GM23338 (cell line): ENCODE data around the gene BRPF3. TPM values are rescaled to one million over a fixed set of nuclear protein-coding genes. Genes with fewer than 3 reads are reported as not detected.
A peak's percentile ranks its signal among the peaks of the same experiment; 100 is the strongest.

ENCODE experiments used
- ATAC-seq: fragments of 200-7000 bp; cut with Tn5 transposase; 3 replicates; pipeline ENCODE4 v1.9.1; 2020
- DNase-seq: peaks from one replicate; pipeline ENCODE4 v3.0.0-alpha.2; 2015; ENCODE audit warnings: low spot score
- H2AFZ ChIP-seq: fragments of 200-600 bp; sonication (generic); 2 replicates; pipeline ENCODE4 v1.8.0; 2016; ENCODE audit warnings: antibody characterized with exemption, mild to moderate bottlenecking, moderate library complexity
- H3F3A ChIP-seq: fragments of 200-600 bp; sonication (generic); replicated peaks from 2 replicates; pipeline ENCODE4 v1.8.0; 2017; ENCODE audit warnings: antibody characterized with exemption, mixed run types, low read depth
- H3K27ac ChIP-seq: fragments of 200-600 bp; sonication (generic); 2 replicates; pipeline ENCODE4 v1.6.1; 2016; ENCODE audit warnings: low read depth
- H3K27me3 ChIP-seq: fragments of 200-600 bp; sonication (generic); 2 replicates; pipeline ENCODE4 v1.8.0; 2016; ENCODE audit warnings: mild to moderate bottlenecking, mixed run types, moderate library complexity; ENCODE audit not compliant: insufficient read depth
- H3K36me3 ChIP-seq: fragments of 200-600 bp; sonication (generic); 2 replicates; pipeline ENCODE4 v1.8.0; 2016; ENCODE audit warnings: mild to moderate bottlenecking; ENCODE audit not compliant: insufficient read depth
- H3K4me1 ChIP-seq: fragments of 200-600 bp; sonication (generic); 2 replicates; pipeline ENCODE4 v1.8.0; 2016; ENCODE audit warnings: mild to moderate bottlenecking, moderate library complexity; ENCODE audit not compliant: insufficient read depth
- H3K4me2 ChIP-seq: fragments of 200-600 bp; sonication (generic); 2 replicates; pipeline ENCODE4 v1.7.1; 2017; ENCODE audit warnings: mixed run types
- H3K4me3 ChIP-seq: fragments of 200-600 bp; sonication (generic); 2 replicates; pipeline ENCODE4 v1.6.1; 2016; ENCODE audit warnings: mixed run types
- H3K79me2 ChIP-seq: fragments of 200-600 bp; sonication (generic); replicated peaks from 2 replicates; pipeline ENCODE4 v1.8.0; 2017; ENCODE audit warnings: mild to moderate bottlenecking; ENCODE audit not compliant: insufficient read depth
- H3K9me2 ChIP-seq: fragments of 200-600 bp; sonication (generic); 2 replicates; pipeline ENCODE4 v1.8.0; 2017; ENCODE audit not compliant: insufficient read depth
- H4K20me1 ChIP-seq: fragments of 200-600 bp; sonication (generic); replicated peaks from 2 replicates; pipeline ENCODE4 v1.8.0; 2017; ENCODE audit warnings: mild to moderate bottlenecking; ENCODE audit not compliant: insufficient read depth
- H3K27ac Mint-ChIP-seq: 2 replicates; pipeline ENCODE4 v1.8.0; 2020; ENCODE audit warnings: inconsistent platforms, mild to moderate bottlenecking, moderate library complexity, mixed read lengths
- H3K27me3 Mint-ChIP-seq: 3 replicates; pipeline ENCODE4 v1.8.0; 2022; ENCODE audit warnings: low read depth, mild to moderate bottlenecking, moderate library complexity, mixed read lengths, inconsistent platforms; ENCODE audit not compliant: insufficient read depth, poor library complexity
- H3K36me3 Mint-ChIP-seq: 3 replicates; pipeline ENCODE4 v1.8.0; 2021; ENCODE audit warnings: low read depth, mild to moderate bottlenecking, inconsistent platforms, moderate library complexity, mixed read lengths
- H3K4me1 Mint-ChIP-seq: 3 replicates; pipeline ENCODE4 v1.8.0; 2020; ENCODE audit warnings: mild to moderate bottlenecking, inconsistent platforms, mixed read lengths
- H3K4me3 Mint-ChIP-seq: 3 replicates; pipeline ENCODE4 v1.8.0; 2021; ENCODE audit warnings: moderate library complexity, mild to moderate bottlenecking, inconsistent platforms, mixed read lengths
- H3K9me3 Mint-ChIP-seq: 3 replicates; pipeline ENCODE4 v1.8.0; 2020; ENCODE audit warnings: moderate library complexity, mild to moderate bottlenecking, inconsistent platforms, mixed read lengths
- CREB1 ChIP-seq: fragments of 250-450 bp; sonication (Bioruptor Pico); IDR thresholded peaks from 2 replicates; pipeline ENCODE4 v1.5.0; 2020; ENCODE audit warnings: low read depth, mild to moderate bottlenecking, moderate library complexity
- ETS1 ChIP-seq: IDR thresholded peaks from 2 replicates; pipeline ENCODE4 v1.6.1; 2016; ENCODE audit warnings: antibody characterized with exemption
- EZH2 ChIP-seq: fragments of 200-600 bp; sonication (generic); IDR thresholded peaks from one replicate; pipeline ENCODE4 v1.8.0; 2017; ENCODE audit warnings: antibody characterized with exemption, mild to moderate bottlenecking, low read depth; ENCODE audit not compliant: unreplicated experiment
- EZH2phosphoT487 ChIP-seq: fragments of 200-600 bp; sonication (generic); IDR thresholded peaks from one replicate; pipeline ENCODE4 v1.8.1; 2018; ENCODE audit warnings: antibody characterized with exemption; ENCODE audit not compliant: unreplicated experiment
- JUNB ChIP-seq: IDR thresholded peaks from one replicate; pipeline ENCODE4 v1.6.1; 2016; ENCODE audit warnings: antibody characterized with exemption; ENCODE audit not compliant: unreplicated experiment
- NANOG ChIP-seq: IDR thresholded peaks from 2 replicates; pipeline ENCODE4 v1.6.1; 2016; ENCODE audit warnings: antibody characterized with exemption, borderline replicate concordance
- POLR2AphosphoS5 ChIP-seq: IDR thresholded peaks from 2 replicates; pipeline ENCODE4 v1.6.1; 2016; ENCODE audit warnings: antibody characterized with exemption, low read depth
- STAT1 ChIP-seq: IDR thresholded peaks from one replicate; pipeline ENCODE4 v1.6.1; 2016; ENCODE audit warnings: antibody characterized with exemption; ENCODE audit not compliant: unreplicated experiment
- ZNF114 ChIP-seq: fragments of 250-450 bp; sonication (Bioruptor Pico); IDR thresholded peaks from 2 replicates; pipeline ENCODE4 v1.5.0; 2020; ENCODE audit warnings: mild to moderate bottlenecking, moderate library complexity
- ZNF331 ChIP-seq: fragments of 250-450 bp; sonication (Bioruptor Pico); IDR thresholded peaks from 2 replicates; pipeline ENCODE4 v1.5.0; 2020; ENCODE audit warnings: low read depth, mild to moderate bottlenecking, moderate library complexity
- polyA plus RNA-seq: library from polyadenylated mRNA; unstranded; fragments of >200 nt; fragmentation: Nextera tagmentation; extraction: Ambion mirVana; gene quantifications from 2 replicates; pipeline ENCODE4 v1.2.1, GENCODE V29; 2016
- total RNA-seq: library from RNA; depleted of rRNA; stranded (reverse); fragments of >200 nt; shearing (Covaris generic); gene quantifications from 2 replicates; pipeline ENCODE4 v1.2.3, GENCODE V29; 2014
- TF ChIP-seq, protein P1 (sequence below), 2 experiments: fragments of 200-600 bp in 1 of 2; sonication (generic) in 1 of 2; conservative IDR thresholded peaks; 2 replicates each; pipeline versions ENCODE4 v1.5.1 to v1.6.1; 2016 to 2017; ENCODE audit warnings: antibody characterized with exemption in 2 of 2, low read depth in 2 of 2, mild to moderate bottlenecking in 2 of 2, moderate library complexity in 1 of 2
- TF ChIP-seq, protein P2 (sequence below): IDR thresholded peaks from one replicate; pipeline ENCODE4 v1.6.1; 2018; ENCODE audit warnings: antibody characterized with exemption; ENCODE audit not compliant: unreplicated experiment
- TF ChIP-seq, protein P3 (sequence below): fragments of 250-450 bp; sonication (Bioruptor Pico); IDR thresholded peaks from 2 replicates; pipeline ENCODE4 v1.5.0; 2020; ENCODE audit warnings: mild to moderate bottlenecking, moderate library complexity

The BRPF3 gene
- total and polyA plus RNA-seq, 2 experiments from 2014 or later = 11.8 to 33.2 TPM

- TF ChIP-seq JUNB (no peak), ZNF114 (no peak), POLR2AphosphoS5 (no peak), EZH2 (no peak), CREB1 (CRISPR knock-in tag) (no peak), ETS1 (no peak), EZH2phosphoT487 (no peak), NANOG (no peak), STAT1 (no peak), ZNF331 (no peak)
- TF ChIP-seq, protein P1, sequence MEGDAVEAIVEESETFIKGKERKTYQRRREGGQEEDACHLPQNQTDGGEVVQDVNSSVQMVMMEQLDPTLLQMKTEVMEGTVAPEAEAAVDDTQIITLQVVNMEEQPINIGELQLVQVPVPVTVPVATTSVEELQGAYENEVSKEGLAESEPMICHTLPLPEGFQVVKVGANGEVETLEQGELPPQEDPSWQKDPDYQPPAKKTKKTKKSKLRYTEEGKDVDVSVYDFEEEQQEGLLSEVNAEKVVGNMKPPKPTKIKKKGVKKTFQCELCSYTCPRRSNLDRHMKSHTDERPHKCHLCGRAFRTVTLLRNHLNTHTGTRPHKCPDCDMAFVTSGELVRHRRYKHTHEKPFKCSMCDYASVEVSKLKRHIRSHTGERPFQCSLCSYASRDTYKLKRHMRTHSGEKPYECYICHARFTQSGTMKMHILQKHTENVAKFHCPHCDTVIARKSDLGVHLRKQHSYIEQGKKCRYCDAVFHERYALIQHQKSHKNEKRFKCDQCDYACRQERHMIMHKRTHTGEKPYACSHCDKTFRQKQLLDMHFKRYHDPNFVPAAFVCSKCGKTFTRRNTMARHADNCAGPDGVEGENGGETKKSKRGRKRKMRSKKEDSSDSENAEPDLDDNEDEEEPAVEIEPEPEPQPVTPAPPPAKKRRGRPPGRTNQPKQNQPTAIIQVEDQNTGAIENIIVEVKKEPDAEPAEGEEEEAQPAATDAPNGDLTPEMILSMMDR (conservative IDR thresholded peaks at IDR 0.05; ENCODE audit: low read depth in 2 of 2) = no peak
- TF ChIP-seq, protein P2, sequence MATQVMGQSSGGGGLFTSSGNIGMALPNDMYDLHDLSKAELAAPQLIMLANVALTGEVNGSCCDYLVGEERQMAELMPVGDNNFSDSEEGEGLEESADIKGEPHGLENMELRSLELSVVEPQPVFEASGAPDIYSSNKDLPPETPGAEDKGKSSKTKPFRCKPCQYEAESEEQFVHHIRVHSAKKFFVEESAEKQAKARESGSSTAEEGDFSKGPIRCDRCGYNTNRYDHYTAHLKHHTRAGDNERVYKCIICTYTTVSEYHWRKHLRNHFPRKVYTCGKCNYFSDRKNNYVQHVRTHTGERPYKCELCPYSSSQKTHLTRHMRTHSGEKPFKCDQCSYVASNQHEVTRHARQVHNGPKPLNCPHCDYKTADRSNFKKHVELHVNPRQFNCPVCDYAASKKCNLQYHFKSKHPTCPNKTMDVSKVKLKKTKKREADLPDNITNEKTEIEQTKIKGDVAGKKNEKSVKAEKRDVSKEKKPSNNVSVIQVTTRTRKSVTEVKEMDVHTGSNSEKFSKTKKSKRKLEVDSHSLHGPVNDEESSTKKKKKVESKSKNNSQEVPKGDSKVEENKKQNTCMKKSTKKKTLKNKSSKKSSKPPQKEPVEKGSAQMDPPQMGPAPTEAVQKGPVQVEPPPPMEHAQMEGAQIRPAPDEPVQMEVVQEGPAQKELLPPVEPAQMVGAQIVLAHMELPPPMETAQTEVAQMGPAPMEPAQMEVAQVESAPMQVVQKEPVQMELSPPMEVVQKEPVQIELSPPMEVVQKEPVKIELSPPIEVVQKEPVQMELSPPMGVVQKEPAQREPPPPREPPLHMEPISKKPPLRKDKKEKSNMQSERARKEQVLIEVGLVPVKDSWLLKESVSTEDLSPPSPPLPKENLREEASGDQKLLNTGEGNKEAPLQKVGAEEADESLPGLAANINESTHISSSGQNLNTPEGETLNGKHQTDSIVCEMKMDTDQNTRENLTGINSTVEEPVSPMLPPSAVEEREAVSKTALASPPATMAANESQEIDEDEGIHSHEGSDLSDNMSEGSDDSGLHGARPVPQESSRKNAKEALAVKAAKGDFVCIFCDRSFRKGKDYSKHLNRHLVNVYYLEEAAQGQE = no peak
- TF ChIP-seq, protein P3, sequence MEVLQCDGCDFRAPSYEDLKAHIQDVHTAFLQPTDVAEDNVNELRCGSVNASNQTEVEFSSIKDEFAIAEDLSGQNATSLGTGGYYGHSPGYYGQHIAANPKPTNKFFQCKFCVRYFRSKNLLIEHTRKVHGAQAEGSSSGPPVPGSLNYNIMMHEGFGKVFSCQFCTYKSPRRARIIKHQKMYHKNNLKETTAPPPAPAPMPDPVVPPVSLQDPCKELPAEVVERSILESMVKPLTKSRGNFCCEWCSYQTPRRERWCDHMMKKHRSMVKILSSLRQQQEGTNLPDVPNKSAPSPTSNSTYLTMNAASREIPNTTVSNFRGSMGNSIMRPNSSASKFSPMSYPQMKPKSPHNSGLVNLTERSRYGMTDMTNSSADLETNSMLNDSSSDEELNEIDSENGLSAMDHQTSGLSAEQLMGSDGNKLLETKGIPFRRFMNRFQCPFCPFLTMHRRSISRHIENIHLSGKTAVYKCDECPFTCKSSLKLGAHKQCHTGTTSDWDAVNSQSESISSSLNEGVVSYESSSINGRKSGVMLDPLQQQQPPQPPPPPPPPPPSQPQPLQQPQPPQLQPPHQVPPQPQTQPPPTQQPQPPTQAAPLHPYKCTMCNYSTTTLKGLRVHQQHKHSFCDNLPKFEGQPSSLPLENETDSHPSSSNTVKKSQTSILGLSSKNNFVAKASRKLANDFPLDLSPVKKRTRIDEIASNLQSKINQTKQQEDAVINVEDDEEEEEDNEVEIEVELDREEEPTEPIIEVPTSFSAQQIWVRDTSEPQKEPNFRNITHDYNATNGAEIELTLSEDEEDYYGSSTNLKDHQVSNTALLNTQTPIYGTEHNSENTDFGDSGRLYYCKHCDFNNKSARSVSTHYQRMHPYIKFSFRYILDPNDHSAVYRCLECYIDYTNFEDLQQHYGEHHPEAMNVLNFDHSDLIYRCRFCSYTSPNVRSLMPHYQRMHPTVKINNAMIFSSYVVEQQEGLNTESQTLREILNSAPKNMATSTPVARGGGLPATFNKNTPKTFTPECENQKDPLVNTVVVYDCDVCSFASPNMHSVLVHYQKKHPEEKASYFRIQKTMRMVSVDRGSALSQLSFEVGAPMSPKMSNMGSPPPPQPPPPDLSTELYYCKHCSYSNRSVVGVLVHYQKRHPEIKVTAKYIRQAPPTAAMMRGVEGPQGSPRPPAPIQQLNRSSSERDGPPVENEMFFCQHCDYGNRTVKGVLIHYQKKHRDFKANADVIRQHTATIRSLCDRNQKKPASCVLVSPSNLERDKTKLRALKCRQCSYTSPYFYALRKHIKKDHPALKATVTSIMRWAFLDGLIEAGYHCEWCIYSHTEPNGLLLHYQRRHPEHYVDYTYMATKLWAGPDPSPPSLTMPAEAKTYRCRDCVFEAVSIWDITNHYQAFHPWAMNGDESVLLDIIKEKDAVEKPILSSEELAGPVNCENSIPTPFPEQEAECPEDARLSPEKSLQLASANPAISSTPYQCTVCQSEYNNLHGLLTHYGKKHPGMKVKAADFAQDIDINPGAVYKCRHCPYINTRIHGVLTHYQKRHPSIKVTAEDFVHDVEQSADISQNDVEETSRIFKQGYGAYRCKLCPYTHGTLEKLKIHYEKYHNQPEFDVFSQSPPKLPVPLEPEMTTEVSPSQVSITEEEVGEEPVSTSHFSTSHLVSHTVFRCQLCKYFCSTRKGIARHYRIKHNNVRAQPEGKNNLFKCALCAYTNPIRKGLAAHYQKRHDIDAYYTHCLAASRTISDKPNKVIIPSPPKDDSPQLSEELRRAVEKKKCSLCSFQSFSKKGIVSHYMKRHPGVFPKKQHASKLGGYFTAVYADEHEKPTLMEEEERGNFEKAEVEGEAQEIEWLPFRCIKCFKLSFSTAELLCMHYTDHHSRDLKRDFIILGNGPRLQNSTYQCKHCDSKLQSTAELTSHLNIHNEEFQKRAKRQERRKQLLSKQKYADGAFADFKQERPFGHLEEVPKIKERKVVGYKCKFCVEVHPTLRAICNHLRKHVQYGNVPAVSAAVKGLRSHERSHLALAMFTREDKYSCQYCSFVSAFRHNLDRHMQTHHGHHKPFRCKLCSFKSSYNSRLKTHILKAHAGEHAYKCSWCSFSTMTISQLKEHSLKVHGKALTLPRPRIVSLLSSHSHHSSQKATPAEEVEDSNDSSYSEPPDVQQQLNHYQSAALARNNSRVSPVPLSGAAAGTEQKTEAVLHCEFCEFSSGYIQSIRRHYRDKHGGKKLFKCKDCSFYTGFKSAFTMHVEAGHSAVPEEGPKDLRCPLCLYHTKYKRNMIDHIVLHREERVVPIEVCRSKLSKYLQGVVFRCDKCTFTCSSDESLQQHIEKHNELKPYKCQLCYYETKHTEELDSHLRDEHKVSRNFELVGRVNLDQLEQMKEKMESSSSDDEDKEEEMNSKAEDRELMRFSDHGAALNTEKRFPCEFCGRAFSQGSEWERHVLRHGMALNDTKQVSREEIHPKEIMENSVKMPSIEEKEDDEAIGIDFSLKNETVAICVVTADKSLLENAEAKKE = no peak
Measured at GRCh38 chr6:36273802-36274514, 77.4 kb downstream of the BRPF3 start.

More at GRCh38 chr6:36273802-36274514, 77.4 kb downstream of the BRPF3 start:
- Histone ChIP-seq H3F3A (no peaks in the 10 kb centered on the region), H3K4me1 (no peaks in the 10 kb centered on the region), H3K36me3 (no peaks in the 10 kb centered on the region), H3K27me3 (no peaks in the 10 kb centered on the region), H2AFZ (peak overlapping the region; percentile 28; the same call in 1 of the 2 replicates), H3K4me3 (no peak overlapping the region), H3K79me2 (no peaks in the 10 kb centered on the region), H4K20me1 (no peaks in the 10 kb centered on the region), H3K27ac (no peak overlapping the region), H3K9me2 (no peaks in the 10 kb centered on the region), H3K4me2 (no peak overlapping the region)
- peaks cover 10% of the 10 kb centered on the region for H3K27me3 Mint-ChIP-seq
- peaks cover 4% of the 10 kb centered on the region; the same call in 1 of the 3 replicates for H3K4me1 Mint-ChIP-seq
- H3K27ac Mint-ChIP-seq = no peak overlapping the region
- no peaks in the 10 kb centered on the region for H3K36me3 Mint-ChIP-seq
- DNase-seq (no peak), ATAC-seq (no peak)
- no peaks in the 10 kb centered on the region for H3K9me3 Mint-ChIP-seq
- no peak overlapping the region for H3K4me3 Mint-ChIP-seq
